GM12878 (cell line): ENCODE data around the gene SSBP4. TPM values are rescaled to one million over a fixed set of nuclear protein-coding genes. Genes with fewer than 3 reads are reported as not detected.

Experiments
- ATAC-seq: fragments of 200-7000 bp; cut with Tn5 transposase; 3 replicates; pipeline ENCODE4 v1.9.1; 2020; ENCODE audit warnings: mild to moderate bottlenecking, moderate library complexity
- BruUV-seq: library from RNA; stranded (reverse); fragments of 400-500 nt; replicated peaks from 2 replicates; lab custom pipeline; 2021; lab: Mats Ljungman, UMichigan
- CTCF ChIA-PET: fragments of 300-600 bp; sonication (Branson Sonifier 250); formaldehyde crosslinking; extraction: SDS; loops from one replicate; lab custom pipeline; 2021; ENCODE audit warnings: inconsistent platforms; lab: Yijun Ruan, JAX
- POLR2A ChIA-PET: fragments of 350-600 bp; formaldehyde crosslinking; extraction: SDS; loops from one replicate; lab custom pipeline; 2021; ENCODE audit warnings: inconsistent platforms; lab: Charles Lee
- RAD21 ChIA-PET: fragments of 300-600 bp; sonication (Branson Sonifier 250); formaldehyde crosslinking; loops from one replicate; lab custom pipeline; 2023; ENCODE audit warnings: antibody characterized with exemption; ENCODE audit not compliant: unreplicated experiment; lab: Charles Lee
- SMC1A ChIA-PET: fragments of 300-600 bp; sonication (Branson Sonifier 250); formaldehyde crosslinking; loops from one replicate; lab custom pipeline; 2023; ENCODE audit not compliant: unreplicated experiment, uncharacterized antibody; lab: Charles Lee
- DNase-seq: peaks from one replicate; pipeline ENCODE4 v3.0.0-alpha.2; 2011; ENCODE audit warnings: low read depth, low spot score
- FAIRE-seq: peaks from 3 replicates; lab custom pipeline; 2011; peaks lifted over from hg19 to GRCh38; lab: Jason Lieb, UNC
- H2AFZ ChIP-seq: 2 replicates; pipeline ENCODE4 v1.6.0; 2011; ENCODE audit warnings: low read depth, low read length, control low read depth; ENCODE audit not compliant: control insufficient read depth
- H3K27ac ChIP-seq: 2 replicates; pipeline ENCODE4 v1.5.1; 2011; ENCODE audit warnings: control low read depth; ENCODE audit not compliant: control insufficient read depth, insufficient read depth
- H3K27me3 ChIP-seq, 2 experiments: replicated peaks in 1 of 2; 2 replicates each; pipeline versions ENCODE4 v1.6.0 to v1.6.1; 2011; ENCODE audit warnings: low read length in 1 of 2; ENCODE audit not compliant: control insufficient read depth in 2 of 2, insufficient read depth in 2 of 2
- H3K36me3 ChIP-seq, 2 experiments: 2 replicates each; pipeline ENCODE4 v1.5.1; 2011; ENCODE audit warnings: low read length in 1 of 2; ENCODE audit not compliant: control insufficient read depth in 2 of 2, insufficient read depth in 2 of 2
- H3K4me1 ChIP-seq: 2 replicates; pipeline ENCODE4 v1.6.1; 2011; ENCODE audit warnings: mild to moderate bottlenecking, low read length, moderate library complexity, mixed read lengths; ENCODE audit not compliant: control insufficient read depth, insufficient read depth
- H3K4me2 ChIP-seq: 2 replicates; pipeline ENCODE4 v1.6.0; 2011; ENCODE audit warnings: control low read depth; ENCODE audit not compliant: control insufficient read depth, insufficient read depth
- H3K4me3 ChIP-seq: fragments of 200-600 bp; sonication (generic); 2 replicates; pipeline ENCODE4 v1.5.1; 2016
- H3K79me2 ChIP-seq: 2 replicates; pipeline ENCODE4 v1.6.0; 2011; ENCODE audit warnings: low read length; ENCODE audit not compliant: control insufficient read depth, insufficient read depth
- H3K9ac ChIP-seq: 2 replicates; pipeline ENCODE4 v1.8.0; 2011; ENCODE audit warnings: low read length, control low read depth, mixed read lengths; ENCODE audit not compliant: control insufficient read depth, insufficient read depth
- H3K9me3 ChIP-seq: replicated peaks from 3 replicates; pipeline ENCODE4 v1.5.1; 2011; ENCODE audit warnings: mild to moderate bottlenecking, low read length; ENCODE audit not compliant: control insufficient read depth, insufficient read depth
- H4K20me1 ChIP-seq: 2 replicates; pipeline ENCODE4 v1.6.0; 2011; ENCODE audit not compliant: control insufficient read depth, insufficient read depth
- BMI1 ChIP-seq: fragments of 450-650 bp; IDR thresholded peaks from 2 replicates; pipeline ENCODE4 v1.6.1; 2016; ENCODE audit warnings: mild to moderate bottlenecking, moderate library complexity, borderline replicate concordance
- HDGF ChIP-seq: fragments of 450-650 bp; IDR thresholded peaks from 2 replicates; pipeline ENCODE4 v1.6.1; 2016; ENCODE audit warnings: antibody characterized with exemption
- SIX5 ChIP-seq: IDR thresholded peaks from 2 replicates; pipeline ENCODE4 v1.6.1; 2011; ENCODE audit warnings: mild to moderate bottlenecking, low read depth, low read length, moderate library complexity; ENCODE audit not compliant: severe bottlenecking
- TARDBP ChIP-seq: IDR thresholded peaks from 2 replicates; pipeline ENCODE4 v1.6.1; 2016; ENCODE audit warnings: borderline replicate concordance
- YBX1 ChIP-seq: fragments of 450-650 bp; IDR thresholded peaks from 2 replicates; pipeline ENCODE4 v1.6.1; 2016; ENCODE audit warnings: antibody characterized with exemption
- WGBS: methylation state at CpG from one replicate; pipeline ENCODE4 v1.1.6; 2016; ENCODE audit warnings: low lambda C conversion rate; ENCODE audit not compliant: insufficient replicate concordance, insufficient coverage; ENCODE audit errors: missing lambda C conversion rate; 5-methylcytosine and 5-hydroxymethylcytosine counted together
- in situ Hi-C: fragments of 300-500 bp; cut with MboI; formaldehyde crosslinking; loops from 9 replicates; pipeline ENCODE4 v1.14.3; 2018; ENCODE audit warnings: mixed read lengths
- intact Hi-C: fragments of 100-400 bp; cut with micrococcal nuclease; formaldehyde crosslinking; loops from one replicate; pipeline ENCODE4 v1.14.2; 2022; ENCODE audit not compliant: unreplicated experiment
- polyA plus RNA-seq, 11 experiments: library from polyadenylated mRNA; depleted of rRNA in 4 of 11; unstranded in 6 of 11; stranded (reverse) in 5 of 11; fragments of >200 nt; fragmentation: Nextera tagmentation in 4 of 11; fragmentation: Illumina TruSeq in 1 of 11; extraction: Ambion mirVana in 4 of 11; extraction: Trizol in 1 of 11; gene quantifications; 1 replicate in 1 of 11; 2 replicates in 10 of 11; pipeline versions ENCODE4 v1.2.1 to v1.2.3, GENCODE V29; 2011 to 2016; ENCODE audit warnings: inconsistent platforms in 2 of 11, missing spikeins in 2 of 11, low read depth in 1 of 11
- total RNA-seq, 4 experiments: library from RNA; depleted of rRNA in 3 of 4; stranded (reverse); fragments of >200 nt in 3 of 4; fragmentation: Illumina TruSeq in 1 of 4; extraction: Trizol in 1 of 4; gene quantifications; 2 replicates each; pipeline versions ENCODE4 v1.2.1 to v1.2.3, GENCODE V29; 2013 to 2021
- TF ChIP-seq, protein P1 (sequence below): fragments of 450-650 bp; IDR thresholded peaks from 2 replicates; pipeline ENCODE4 v1.6.1; 2017; ENCODE audit warnings: mild to moderate bottlenecking, moderate library complexity

The SSBP4 gene
- total and polyA plus RNA-seq, 10 of the 15 experiments (the other 5 are each of a cell fraction or from before 2014, with no cell fraction given): 0.37 to 150 (median 38.9) TPM

DNA sequence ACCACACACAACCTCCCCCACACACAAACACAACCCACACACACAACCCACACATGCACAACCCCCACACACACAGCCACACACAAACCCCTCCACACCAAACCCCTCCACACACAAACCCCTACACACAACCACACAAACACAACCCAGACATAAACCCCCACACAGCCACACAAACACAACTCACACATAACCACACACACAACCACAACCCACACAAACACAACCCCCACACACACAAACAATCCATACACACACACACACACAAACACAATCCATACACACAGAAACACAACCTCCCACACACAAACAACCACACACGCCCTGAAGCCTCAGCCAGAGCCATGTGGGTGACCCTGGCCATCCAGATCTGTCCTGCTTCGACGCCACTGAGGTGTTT is 48.8 kb downstream of the SSBP4 start:
- CTCF ChIA-PET: interaction anchor here (1.0 to 2.5 kb wide), 2 partner anchors 10 to 52 kb away, joined by 3 to 10 read pairs; no protein-coding TSS in a partner anchor

More for the DNA sequence above, 48.8 kb downstream of the SSBP4 start:
- peaks cover 5 to 41% of the 10 kb centered on the region in 2 experiments; a peak in 3 of 4 replicates for H3K36me3 ChIP-seq
- ATAC-seq: no peak
- H3K4me1 ChIP-seq: no peaks in the 10 kb centered on the region
- TF ChIP-seq, protein P1, sequence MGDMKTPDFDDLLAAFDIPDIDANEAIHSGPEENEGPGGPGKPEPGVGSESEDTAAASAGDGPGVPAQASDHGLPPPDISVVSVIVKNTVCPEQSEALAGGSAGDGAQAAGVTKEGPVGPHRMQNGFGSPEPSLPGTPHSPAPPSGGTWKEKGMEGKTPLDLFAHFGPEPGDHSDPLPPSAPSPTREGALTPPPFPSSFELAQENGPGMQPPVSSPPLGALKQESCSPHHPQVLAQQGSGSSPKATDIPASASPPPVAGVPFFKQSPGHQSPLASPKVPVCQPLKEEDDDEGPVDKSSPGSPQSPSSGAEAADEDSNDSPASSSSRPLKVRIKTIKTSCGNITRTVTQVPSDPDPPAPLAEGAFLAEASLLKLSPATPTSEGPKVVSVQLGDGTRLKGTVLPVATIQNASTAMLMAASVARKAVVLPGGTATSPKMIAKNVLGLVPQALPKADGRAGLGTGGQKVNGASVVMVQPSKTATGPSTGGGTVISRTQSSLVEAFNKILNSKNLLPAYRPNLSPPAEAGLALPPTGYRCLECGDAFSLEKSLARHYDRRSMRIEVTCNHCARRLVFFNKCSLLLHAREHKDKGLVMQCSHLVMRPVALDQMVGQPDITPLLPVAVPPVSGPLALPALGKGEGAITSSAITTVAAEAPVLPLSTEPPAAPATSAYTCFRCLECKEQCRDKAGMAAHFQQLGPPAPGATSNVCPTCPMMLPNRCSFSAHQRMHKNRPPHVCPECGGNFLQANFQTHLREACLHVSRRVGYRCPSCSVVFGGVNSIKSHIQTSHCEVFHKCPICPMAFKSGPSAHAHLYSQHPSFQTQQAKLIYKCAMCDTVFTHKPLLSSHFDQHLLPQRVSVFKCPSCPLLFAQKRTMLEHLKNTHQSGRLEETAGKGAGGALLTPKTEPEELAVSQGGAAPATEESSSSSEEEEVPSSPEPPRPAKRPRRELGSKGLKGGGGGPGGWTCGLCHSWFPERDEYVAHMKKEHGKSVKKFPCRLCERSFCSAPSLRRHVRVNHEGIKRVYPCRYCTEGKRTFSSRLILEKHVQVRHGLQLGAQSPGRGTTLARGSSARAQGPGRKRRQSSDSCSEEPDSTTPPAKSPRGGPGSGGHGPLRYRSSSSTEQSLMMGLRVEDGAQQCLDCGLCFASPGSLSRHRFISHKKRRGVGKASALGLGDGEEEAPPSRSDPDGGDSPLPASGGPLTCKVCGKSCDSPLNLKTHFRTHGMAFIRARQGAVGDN: no peak
- TF ChIP-seq BMI1: no peak
- no peak for TF ChIP-seq TARDBP
- no peak for TF ChIP-seq YBX1
- no peak for TF ChIP-seq SIX5
- TF ChIP-seq HDGF: peak; percentile 40; the same call in 1 of the 2 replicates
- in situ Hi-C loops: loop anchor here (25.0 kb wide), 1 partner anchor 394 kb away; no protein-coding TSS in a partner anchor
- RAD21 ChIA-PET: interaction anchor here (1.3 kb wide), 1 partner anchor 209 kb away, joined by 3 read pairs; no protein-coding TSS in a partner anchor
- intact Hi-C loops: no loop called here
- no peak overlapping the region for H3K27ac ChIP-seq
- no peak for FAIRE-seq
- 97% methylated on average over 3 of the region's 3 CpGs for WGBS
- no peaks in the 10 kb centered on the region for H3K27me3 ChIP-seq
- no peak overlapping the region for H3K4me2 ChIP-seq
- POLR2A ChIA-PET: no interaction called here
- no peak for DNase-seq
- no peaks in the 10 kb centered on the region for H3K9me3 ChIP-seq
- BruUV-seq: no TSS peak
- peaks cover 5% of the 10 kb centered on the region; the same call in 1 of the 2 replicates for H4K20me1 ChIP-seq
- no peak overlapping the region for H2AFZ ChIP-seq
- no peaks in the 10 kb centered on the region; the same call in 1 of the 2 replicates for H3K79me2 ChIP-seq
- H3K4me3 ChIP-seq: no peak overlapping the region
- SMC1A ChIA-PET: no interaction called here
- H3K9ac ChIP-seq: no peak overlapping the region
